Measurements from ENCODE around the gene NCOA4. TPM values are rescaled to one million over a fixed set of nuclear protein-coding genes. Genes with fewer than 3 reads are reported as not detected.

NCOA4 gene
- total and polyA plus RNA-seq, 2 of the 4 experiments (the other 2 are of a cell fraction) = 62.2 to 188 TPM

GRCh38 chr10:46040004-46040403, 9.6 kb upstream of the NCOA4 start:
- Histone ChIP-seq H3K56ac (ENCODE audit: extremely low read depth, insufficient read depth, low read length) (no peak overlapping the region), H3K9ac (ENCODE audit: low read depth, low read length) (no peak overlapping the region), H2BK120ac (ENCODE audit: low read depth, low read length) (no peak overlapping the region), H2AK9ac (replicated peaks; ENCODE audit: low read depth, low read length, poor library complexity) (no peak overlapping the region), H3K9me3 (ENCODE audit: control insufficient read depth, insufficient read depth, low read length) (no peaks in the 10 kb centered on the region), H4K8ac (ENCODE audit: low read depth in 2 of 2, low read length in 2 of 2) (no peak overlapping the region), H3K18ac (ENCODE audit: low read depth, low read length) (no peak overlapping the region), H2AK5ac (ENCODE audit: low read depth, low read length) (no peak overlapping the region), H3K4me1 (ENCODE audit: control insufficient read depth, insufficient read depth, low read length) (no peaks in the 10 kb centered on the region), H3K27me3 (ENCODE audit: control insufficient read depth, insufficient read depth, low read length) (peaks cover 9% of the 10 kb centered on the region), H2BK15ac (ENCODE audit: low read depth, low read length) (no peak overlapping the region), H3K4me2 (ENCODE audit: low read depth, low read length) (no peak overlapping the region), H4K5ac (ENCODE audit: low read depth, low read length) (no peak overlapping the region), H3K23ac (ENCODE audit: low read depth, low read length) (no peak overlapping the region), H3K27ac (ENCODE audit: insufficient read depth, low read length) (no peak overlapping the region), H2BK20ac (ENCODE audit: low read depth, low read length) (no peak overlapping the region), H3K4me3 (ENCODE audit: insufficient read depth, low read depth, low read length) (no peak overlapping the region), H3K14ac (replicated peaks; ENCODE audit: low read depth, low read length) (no peak overlapping the region), H3K36me3 (ENCODE audit: control insufficient read depth, insufficient read depth, low read length) (no peaks in the 10 kb centered on the region), H3K4ac (ENCODE audit: low read depth, low read length) (no peak overlapping the region), H2BK5ac (ENCODE audit: low read depth, low read length, poor library complexity, severe bottlenecking) (no peak overlapping the region), H4K91ac (ENCODE audit: insufficient read depth, low read depth, low read length) (no peak overlapping the region), H2AFZ (replicated peaks; ENCODE audit: low read length, poor library complexity) (no peak overlapping the region), H3K79me1 (ENCODE audit: low read depth in 1 of 2, low read length in 2 of 2) (no peaks in the 10 kb centered on the region), H3K9me1 (ENCODE audit: insufficient read depth, low read length) (no peaks in the 10 kb centered on the region), H4K20me1 (ENCODE audit: insufficient read depth, low read length) (no peaks in the 10 kb centered on the region)
- ChIA-PET CTCF (no interaction called here), POLR2A (ENCODE audit: unreplicated experiment) (no interaction called here)
- dilution Hi-C loops (cut with HindIII; ENCODE audit: low sequenced_read_pairs, unreplicated experiment) (no loop called here), in situ Hi-C loops (cut with MboI; ENCODE audit: low sequenced_read_pairs) (no loop called here), intact Hi-C loops (cut with micrococcal nuclease) (no loop called here)
- ATAC-seq (ENCODE audit: low read depth) = no peak
- DNase-seq = no peak
- BruUV-seq (replicated peaks) = no TSS peak
- WGBS, 2 experiments (ENCODE audit: extremely low coverage in 2 of 2, insufficient read length in 1 of 2) = no CpG with 5 or more reads among the region's 3 CpGs
- TF ChIP-seq FOS (IDR thresholded peaks at IDR 0.05; ENCODE audit: low read depth, low read length) (no peak), RFX5 (IDR thresholded peaks at IDR 0.05; ENCODE audit: low read depth, low read length) (no peak), USF2 (IDR thresholded peaks at IDR 0.05; ENCODE audit: low read depth, low read length) (no peak), CHD1 (IDR thresholded peaks at IDR 0.05; ENCODE audit: low read depth, low read length) (no peak), RAD21 (IDR thresholded peaks at IDR 0.05; ENCODE audit: low read length) (no peak), ELK1 (IDR thresholded peaks at IDR 0.05; ENCODE audit: borderline replicate concordance, low read depth, low read length) (no peak), CEBPB (IDR thresholded peaks at IDR 0.05; ENCODE audit: low read depth, low read length) (no peak)

All from IMR-90 (cell line).